ENCODE data around the gene C16orf92.

The C16orf92 gene, protein sequence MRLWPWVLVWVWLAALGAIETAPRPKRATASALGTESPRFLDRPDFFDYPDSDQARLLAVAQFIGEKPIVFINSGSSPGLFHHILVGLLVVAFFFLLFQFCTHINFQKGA

DNA sequence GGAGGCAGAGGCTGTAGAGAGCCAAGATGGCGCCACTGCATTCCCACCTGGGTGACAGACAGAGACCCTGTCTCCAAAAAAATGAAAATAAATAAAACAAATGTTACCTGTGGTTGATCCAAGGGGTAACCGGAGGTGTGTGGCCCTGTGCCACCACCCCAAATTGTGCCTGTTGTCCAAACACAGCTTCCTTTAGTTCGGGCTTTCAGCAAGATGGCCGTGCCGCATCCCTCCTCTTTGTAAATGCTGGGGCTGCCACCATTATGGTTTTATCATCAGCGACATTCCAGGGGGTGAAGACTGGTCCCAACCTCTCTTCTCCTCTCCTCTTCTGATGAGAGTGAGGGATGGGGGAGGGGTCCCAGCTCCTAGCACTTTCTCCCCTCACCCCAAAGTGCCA lies at the start of gene C16orf92:
C16orf92 (plus strand) TSS at position 312 of the 400 bp plus-strand sequence. CDS start 143 bp downstream, outside the sequence.
- Histone ChIP-seq H3K9ac (ENCODE audit: low read length) (no peak within 1 kb of the TSS), H3K27me3 (ENCODE audit: control insufficient read depth in 1 of 2, insufficient read depth in 2 of 2, low read length in 2 of 2) (peaks cover 0 to 21% of the 10 kb centered on the region in 2 donors)

DNA sequence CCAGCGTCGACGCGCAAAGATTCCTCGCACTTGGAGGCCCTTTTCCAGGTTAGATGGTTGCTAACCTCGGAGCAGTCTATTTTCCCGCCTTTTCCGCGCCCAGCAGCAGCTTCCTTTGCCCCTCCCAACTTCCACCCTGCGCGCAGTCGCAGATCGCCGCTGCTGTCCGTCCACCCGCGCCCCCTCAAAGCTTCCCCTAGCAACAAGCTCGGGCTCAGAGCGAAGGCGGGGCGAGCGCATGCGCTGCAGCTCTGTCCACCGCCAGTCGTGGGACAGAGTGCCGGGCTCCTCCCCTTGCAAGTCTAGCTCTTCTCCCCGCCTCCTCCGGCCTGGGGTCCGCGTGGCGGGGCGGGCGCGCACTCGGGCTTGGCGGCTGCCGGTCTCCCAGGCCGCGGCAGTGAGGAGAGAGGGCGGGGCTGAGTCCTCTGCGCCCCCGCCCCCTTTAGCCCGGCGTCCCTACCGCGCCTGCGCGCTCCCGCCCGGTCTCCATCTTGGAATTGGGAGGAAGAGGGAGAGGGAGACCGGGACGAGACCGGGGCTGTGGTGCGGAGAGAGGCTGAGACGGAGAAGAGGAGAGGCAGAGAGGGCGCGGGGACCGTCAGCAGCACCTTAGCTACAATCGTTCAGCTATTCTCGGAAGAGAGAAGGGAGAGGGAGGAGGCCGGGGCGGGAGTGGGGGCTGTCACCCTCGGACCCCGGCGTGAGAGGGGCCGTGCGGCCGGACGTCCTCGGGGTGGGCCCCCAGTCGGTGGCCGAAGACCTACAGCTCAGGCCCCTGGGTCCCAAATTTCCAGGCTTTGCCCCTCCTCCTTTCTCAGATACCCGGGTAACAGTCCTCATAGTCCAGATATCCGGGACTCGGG lies 49.4 kb upstream of the C16orf92 start, which contains the start of gene TAOK2:
TAOK2 (plus strand) TSS at position 485 of the 863 bp plus-strand sequence. CDS start 3,905 bp downstream, outside the sequence.
- Histone ChIP-seq H3K4me1 (ENCODE audit: insufficient read depth, low read length) (peaks cover 27% of the 10 kb centered on the region), H3K4me3 (ENCODE audit: low read depth in 1 of 2, low read length in 2 of 2) (peak within 1 kb of the TSS; percentile 95 to 97), H3K9ac (ENCODE audit: low read length) (peak within 1 kb of the TSS; percentile 98), H3K27ac (ENCODE audit: low read depth, low read length) (peak within 1 kb of the TSS; percentile 95), H3K9me3 (ENCODE audit: low read length) (no peaks in the 10 kb centered on the region), H3K36me3 (ENCODE audit: insufficient read depth, low read length) (peaks cover 27% of the 10 kb centered on the region), H3K27me3 (ENCODE audit: control insufficient read depth in 1 of 2, insufficient read depth in 2 of 2, low read length in 2 of 2) (no peaks in the 10 kb centered on the region)

More for the DNA sequence above, at the start of gene C16orf92:
- Histone ChIP-seq H3K4me1 (ENCODE audit: insufficient read depth, low read length) (peaks cover 8% of the 10 kb centered on the region), H3K36me3 (ENCODE audit: insufficient read depth, low read length) (no peaks in the 10 kb centered on the region), H3K27ac (ENCODE audit: low read depth, low read length) (no peak within 1 kb of the TSS), H3K4me3 (ENCODE audit: low read depth in 1 of 2, low read length in 2 of 2) (no peak within 1 kb of the TSS), H3K9me3 (ENCODE audit: low read length) (no peaks in the 10 kb centered on the region)

DNA sequence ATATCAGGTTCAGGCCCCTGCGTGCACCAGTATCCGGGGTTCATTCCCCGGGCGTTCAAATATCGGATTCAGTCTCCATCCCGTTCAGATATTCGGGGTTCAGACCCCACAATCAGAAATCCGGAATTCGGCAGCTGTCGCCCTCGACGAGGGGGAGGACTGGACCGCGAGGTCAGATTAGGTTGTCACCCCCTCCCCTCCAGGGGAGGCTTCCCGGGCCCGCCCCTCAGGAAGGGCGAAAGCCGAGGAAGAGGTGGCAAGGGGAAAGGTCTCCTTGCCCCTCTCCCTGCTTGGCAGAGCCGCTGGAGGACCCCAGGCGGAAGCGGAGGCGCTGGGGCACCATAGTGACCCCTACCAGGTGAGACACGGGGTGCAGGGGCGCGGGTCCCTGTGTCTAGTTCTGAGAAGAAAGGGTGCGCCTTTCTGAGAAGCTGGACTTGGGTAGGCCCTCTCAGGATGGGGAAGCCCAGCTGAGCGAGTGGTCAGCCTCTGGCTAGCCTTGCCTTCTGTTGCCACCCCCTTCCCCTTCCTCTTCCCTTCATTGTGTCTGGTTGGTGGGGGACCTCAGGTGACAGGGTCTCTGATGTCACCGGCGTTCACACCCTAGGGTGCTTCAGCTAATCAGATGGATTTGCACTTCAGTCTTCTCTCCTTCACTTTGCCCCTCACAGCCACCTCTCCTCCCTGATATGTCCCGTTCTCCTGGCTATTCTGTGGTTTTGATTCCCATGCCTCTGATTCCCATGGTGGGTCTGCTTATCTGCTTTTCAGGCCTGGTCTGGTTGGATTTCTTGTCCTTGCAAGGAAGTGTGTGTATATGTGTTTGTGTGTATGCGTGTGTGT lies 48.5 kb upstream of the C16orf92 start:
- H3K9me3 ChIP-seq (ENCODE audit: low read length): no peaks in the 10 kb centered on the region
- H3K4me1 ChIP-seq (ENCODE audit: insufficient read depth, low read length): peaks cover 27% of the 10 kb centered on the region
- H3K27ac ChIP-seq (ENCODE audit: low read depth, low read length): peak overlapping the region; percentile 95
- H3K27me3 ChIP-seq (ENCODE audit: control insufficient read depth in 1 of 2, insufficient read depth in 2 of 2, low read length in 2 of 2): no peaks in the 10 kb centered on the region
- H3K4me3 ChIP-seq (ENCODE audit: low read depth in 1 of 2, low read length in 2 of 2): peak overlapping the region; percentile 95 to 97
- peak overlapping the region; percentile 98 for H3K9ac ChIP-seq (ENCODE audit: low read length)
- H3K36me3 ChIP-seq (ENCODE audit: insufficient read depth, low read length): peaks cover 32% of the 10 kb centered on the region

DNA sequence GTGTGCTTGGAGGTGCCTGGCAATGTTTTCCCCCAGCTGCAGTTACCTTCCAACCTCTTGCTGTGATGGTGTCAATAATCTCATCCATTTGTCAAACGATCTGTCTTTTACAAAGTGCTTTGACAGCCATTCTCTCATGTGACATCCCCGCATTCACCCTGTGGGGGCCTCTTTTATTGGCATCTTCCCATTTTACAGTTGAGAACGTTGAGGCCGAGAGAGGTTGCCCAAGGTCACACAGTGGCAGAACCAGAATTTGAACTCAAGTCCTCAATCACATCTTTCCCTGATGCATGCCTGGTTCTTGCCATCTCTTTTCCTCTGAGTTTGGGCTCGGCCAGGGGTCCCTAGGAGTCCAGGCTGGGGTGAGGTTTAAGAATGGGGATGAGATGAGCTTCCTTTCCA lies 47.9 kb upstream of the C16orf92 start:
- Histone ChIP-seq H3K36me3 (ENCODE audit: insufficient read depth, low read length) (peaks cover 38% of the 10 kb centered on the region), H3K27ac (ENCODE audit: low read depth, low read length) (peak overlapping the region; percentile 95), H3K4me1 (ENCODE audit: insufficient read depth, low read length) (peaks cover 27% of the 10 kb centered on the region), H3K9me3 (ENCODE audit: low read length) (no peaks in the 10 kb centered on the region), H3K4me3 (ENCODE audit: low read depth in 1 of 2, low read length in 2 of 2) (peak overlapping the region; percentile 95 to 97), H3K9ac (ENCODE audit: low read length) (peak overlapping the region; percentile 98), H3K27me3 (ENCODE audit: control insufficient read depth in 1 of 2, insufficient read depth in 2 of 2, low read length in 2 of 2) (no peaks in the 10 kb centered on the region)

DNA sequence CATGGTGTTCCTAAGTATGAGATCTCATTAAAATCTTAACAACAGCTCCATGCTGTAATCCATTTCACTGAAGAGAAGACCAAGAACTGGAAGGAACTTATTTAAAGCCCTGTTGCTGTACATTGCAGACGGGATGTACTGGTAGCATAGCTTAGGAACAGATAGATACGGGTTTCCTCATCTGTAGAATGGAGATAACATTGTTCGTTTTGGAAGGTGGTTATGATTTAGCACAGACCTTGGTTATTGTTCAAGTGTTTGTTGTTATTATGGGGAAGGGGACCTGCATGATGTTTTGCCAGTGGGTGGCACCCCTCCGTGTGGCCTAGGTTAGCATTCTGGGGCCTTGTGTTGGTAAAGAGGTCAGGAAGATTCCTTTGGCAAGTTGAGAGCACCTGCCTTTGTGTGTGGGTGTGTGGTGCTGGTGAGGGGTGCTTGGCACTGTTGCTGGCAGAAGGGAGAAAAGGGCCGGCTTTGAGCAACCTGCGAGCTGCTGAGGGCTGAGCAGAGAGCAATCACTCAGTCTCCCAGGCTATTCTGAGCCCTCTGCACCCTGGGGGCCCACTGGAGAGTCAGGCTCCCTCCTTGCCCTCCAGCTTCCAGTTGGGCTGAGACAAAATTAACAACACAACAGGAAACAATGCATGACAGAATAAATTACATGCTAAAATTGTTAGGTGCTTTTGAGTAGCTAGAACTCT lies 47.0 kb upstream of the C16orf92 start:
- H3K4me3 ChIP-seq (ENCODE audit: low read depth in 1 of 2, low read length in 2 of 2): peak overlapping the region; percentile 39 to 97
- no peaks in the 10 kb centered on the region for H3K9me3 ChIP-seq (ENCODE audit: low read length)
- H3K36me3 ChIP-seq (ENCODE audit: insufficient read depth, low read length): peaks cover 46% of the 10 kb centered on the region
- peak overlapping the region; percentile 98 for H3K9ac ChIP-seq (ENCODE audit: low read length)
- H3K4me1 ChIP-seq (ENCODE audit: insufficient read depth, low read length): peaks cover 27% of the 10 kb centered on the region
- H3K27ac ChIP-seq (ENCODE audit: low read depth, low read length): peak overlapping the region; percentile 37
- H3K27me3 ChIP-seq (ENCODE audit: control insufficient read depth in 1 of 2, insufficient read depth in 2 of 2, low read length in 2 of 2): no peaks in the 10 kb centered on the region

DNA sequence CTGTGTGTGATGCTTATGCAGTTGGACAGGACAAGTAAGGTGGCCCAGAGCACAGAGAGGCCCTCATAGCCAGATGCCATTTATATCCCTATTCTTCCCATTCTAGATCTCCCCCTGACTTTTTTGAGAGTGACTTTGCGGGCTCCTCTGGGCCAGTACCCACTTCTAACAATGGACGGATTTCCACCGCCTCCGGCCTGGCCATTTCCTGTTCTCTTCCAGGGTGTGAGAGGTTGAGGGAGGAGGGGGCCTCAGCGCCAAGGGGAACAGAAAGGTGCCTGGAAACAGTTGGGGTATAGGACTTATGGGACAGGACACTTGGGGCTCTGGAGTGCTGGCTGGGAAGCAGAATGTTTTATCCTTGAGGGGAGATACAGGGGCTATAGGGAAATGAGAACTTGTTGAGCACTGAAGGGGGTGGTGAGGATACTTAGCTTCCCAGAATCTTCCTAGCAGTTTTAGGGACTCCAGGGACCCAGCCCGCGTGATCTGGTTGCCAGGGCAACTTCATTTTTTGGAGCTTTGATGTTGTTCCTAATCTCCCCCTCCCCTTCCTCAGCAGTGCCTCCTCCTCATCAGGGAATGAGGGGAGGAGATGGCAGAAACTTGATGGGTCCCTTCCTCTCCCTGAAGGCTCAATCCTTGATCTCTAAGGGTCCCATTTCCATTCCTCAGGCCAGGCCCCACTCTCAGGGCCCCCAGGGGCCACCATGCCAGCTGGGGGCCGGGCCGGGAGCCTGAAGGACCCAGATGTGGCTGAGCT lies 45.8 kb upstream of the C16orf92 start:
- H3K9ac ChIP-seq (ENCODE audit: low read length): no peak overlapping the region
- no peaks in the 10 kb centered on the region for H3K9me3 ChIP-seq (ENCODE audit: low read length)
- peaks cover 54% of the 10 kb centered on the region for H3K36me3 ChIP-seq (ENCODE audit: insufficient read depth, low read length)
- H3K27ac ChIP-seq (ENCODE audit: low read depth, low read length): peak overlapping the region; percentile 7
- H3K27me3 ChIP-seq (ENCODE audit: control insufficient read depth in 1 of 2, insufficient read depth in 2 of 2, low read length in 2 of 2): no peaks in the 10 kb centered on the region
- peak overlapping the region in 1 of 2 donors; percentile 97 for H3K4me3 ChIP-seq (ENCODE audit: low read depth in 1 of 2, low read length in 2 of 2)
- H3K4me1 ChIP-seq (ENCODE audit: insufficient read depth, low read length): peaks cover 27% of the 10 kb centered on the region

DNA sequence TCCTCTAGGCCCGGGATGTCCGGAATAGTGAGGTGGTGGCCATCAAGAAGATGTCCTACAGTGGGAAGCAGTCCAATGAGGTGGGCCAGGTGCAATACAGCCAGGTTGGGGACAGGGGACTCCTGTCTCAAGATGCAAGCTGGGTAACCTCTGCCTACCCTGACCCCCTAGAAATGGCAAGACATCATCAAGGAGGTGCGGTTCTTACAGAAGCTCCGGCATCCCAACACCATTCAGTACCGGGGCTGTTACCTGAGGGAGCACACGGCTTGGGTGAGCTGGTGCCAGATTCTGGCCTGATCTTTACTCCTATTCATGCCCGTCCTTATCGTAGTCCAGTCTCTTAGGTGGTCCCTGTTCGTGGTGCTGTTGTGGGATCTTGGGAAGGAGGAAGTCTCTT lies 44.9 kb upstream of the C16orf92 start:
- Histone ChIP-seq H3K27ac (ENCODE audit: low read depth, low read length) (no peak overlapping the region), H3K9ac (ENCODE audit: low read length) (no peak overlapping the region), H3K27me3 (ENCODE audit: control insufficient read depth in 1 of 2, insufficient read depth in 2 of 2, low read length in 2 of 2) (no peaks in the 10 kb centered on the region), H3K4me1 (ENCODE audit: insufficient read depth, low read length) (peaks cover 27% of the 10 kb centered on the region), H3K4me3 (ENCODE audit: low read depth in 1 of 2, low read length in 2 of 2) (no peak overlapping the region), H3K36me3 (ENCODE audit: insufficient read depth, low read length) (peaks cover 57% of the 10 kb centered on the region), H3K9me3 (ENCODE audit: low read length) (no peaks in the 10 kb centered on the region)

DNA sequence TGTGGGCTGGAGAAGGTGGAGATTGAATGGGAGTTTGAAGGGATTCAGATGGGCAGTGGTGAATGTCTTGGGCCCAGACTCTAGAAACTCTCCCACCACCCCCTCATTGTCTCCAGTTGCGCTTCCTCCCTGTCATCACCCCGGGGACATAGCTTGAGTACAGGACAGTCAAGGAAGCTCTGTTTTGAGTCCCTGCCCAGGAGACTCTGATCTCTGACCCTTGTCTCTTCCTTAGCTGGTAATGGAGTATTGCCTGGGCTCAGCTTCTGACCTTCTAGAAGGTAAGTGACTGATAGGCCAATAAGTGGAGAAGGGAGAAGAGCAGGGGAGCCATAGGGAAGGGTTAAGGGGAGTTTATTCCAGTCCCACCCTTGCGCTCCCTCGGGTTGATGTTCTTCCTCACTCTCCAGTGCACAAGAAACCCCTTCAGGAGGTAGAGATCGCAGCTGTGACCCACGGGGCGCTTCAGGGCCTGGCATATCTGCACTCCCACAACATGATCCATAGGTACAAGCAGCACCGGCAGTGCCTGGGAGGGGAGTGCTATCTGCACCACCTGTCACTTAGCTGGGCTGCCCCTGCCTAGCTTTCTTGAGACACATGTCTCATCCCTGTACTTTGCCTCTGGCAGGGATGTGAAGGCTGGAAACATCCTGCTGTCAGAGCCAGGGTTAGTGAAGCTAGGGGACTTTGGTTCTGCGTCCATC lies 44.3 kb upstream of the C16orf92 start:
- Histone ChIP-seq H3K4me1 (ENCODE audit: insufficient read depth, low read length) (peaks cover 27% of the 10 kb centered on the region), H3K27me3 (ENCODE audit: control insufficient read depth in 1 of 2, insufficient read depth in 2 of 2, low read length in 2 of 2) (no peaks in the 10 kb centered on the region), H3K36me3 (ENCODE audit: insufficient read depth, low read length) (peaks cover 63% of the 10 kb centered on the region), H3K9me3 (ENCODE audit: low read length) (no peaks in the 10 kb centered on the region), H3K4me3 (ENCODE audit: low read depth in 1 of 2, low read length in 2 of 2) (no peak overlapping the region), H3K9ac (ENCODE audit: low read length) (no peak overlapping the region), H3K27ac (ENCODE audit: low read depth, low read length) (no peak overlapping the region)

DNA sequence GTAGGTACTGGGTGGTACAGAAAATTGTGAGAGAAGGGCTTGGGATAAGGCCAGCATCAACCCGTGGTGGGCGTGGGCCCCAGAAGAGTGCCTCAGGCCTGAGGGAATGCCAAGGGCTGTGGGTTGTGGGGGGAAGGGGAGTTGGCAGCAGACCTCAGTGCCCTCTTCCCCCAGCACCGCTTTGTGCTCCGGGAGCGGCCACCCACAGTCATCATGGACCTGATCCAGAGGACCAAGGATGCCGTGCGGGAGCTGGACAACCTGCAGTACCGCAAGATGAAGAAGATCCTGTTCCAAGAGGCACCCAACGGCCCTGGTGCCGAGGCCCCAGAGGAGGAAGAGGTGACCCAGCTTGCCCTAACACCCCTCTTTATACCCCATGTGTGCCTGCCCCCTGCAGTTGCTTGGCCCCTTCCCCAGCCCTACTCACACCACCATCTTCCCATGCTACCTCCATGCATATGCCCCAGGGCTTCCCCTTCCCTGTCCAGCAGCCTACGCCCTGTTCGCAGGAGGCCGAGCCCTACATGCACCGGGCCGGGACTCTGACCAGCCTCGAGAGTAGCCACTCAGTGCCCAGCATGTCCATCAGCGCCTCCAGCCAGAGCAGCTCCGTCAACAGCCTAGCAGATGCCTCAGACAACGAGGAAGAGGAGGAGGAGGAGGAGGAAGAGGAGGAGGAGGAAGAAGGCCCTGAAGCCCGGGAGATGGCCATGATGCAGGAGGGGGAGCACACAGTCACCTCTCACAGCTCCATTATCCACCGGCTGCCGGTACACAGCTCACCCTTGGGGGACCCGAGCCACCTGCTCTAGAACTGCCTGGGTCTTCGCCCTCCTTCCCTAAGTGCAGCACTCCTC lies 40.2 kb upstream of the C16orf92 start:
- Histone ChIP-seq H3K27ac (ENCODE audit: low read depth, low read length) (no peak overlapping the region), H3K9ac (ENCODE audit: low read length) (no peak overlapping the region), H3K4me3 (ENCODE audit: low read depth in 1 of 2, low read length in 2 of 2) (no peak overlapping the region), H3K27me3 (ENCODE audit: control insufficient read depth in 1 of 2, insufficient read depth in 2 of 2, low read length in 2 of 2) (no peaks in the 10 kb centered on the region), H3K9me3 (ENCODE audit: low read length) (no peaks in the 10 kb centered on the region), H3K36me3 (ENCODE audit: insufficient read depth, low read length) (peaks cover 92% of the 10 kb centered on the region), H3K4me1 (ENCODE audit: insufficient read depth, low read length) (no peaks in the 10 kb centered on the region)

Data from muscle layer of colon (tissue), 2 donors.